ENCODE data around the gene PPTC7. TPM values are rescaled to one million over a fixed set of nuclear protein-coding genes. Genes with fewer than 3 reads are reported as not detected.
"Not testable (repeated sequence)": the region's sequence is repeated elsewhere in the genome, so short reads cannot be mapped to it uniquely, and the experiment has no call there.

PPTC7 gene
- total RNA-seq, 2 experiments from 2014 or later = 24.4 to 26.8 TPM

- Mint-ChIP-seq H3K27ac (peak overlapping the region; percentile 3), H3K27me3 (ENCODE audit: low read depth) (no peaks in the 10 kb centered on the region), H3K36me3 (ENCODE audit: low read depth) (peaks cover 26% of the 10 kb centered on the region), H3K4me3 (no peak overlapping the region), H3K9me3 (ENCODE audit: insufficient read depth) (peaks cover 7% of the 10 kb centered on the region), H3K4me1 (ENCODE audit: low read depth) (peaks cover 35% of the 10 kb centered on the region)
- ATAC-seq = no peak
- POLR2A ChIA-PET = interaction anchor here (1.3 kb wide), 1 partner anchor 15 kb away, joined by 4 read pairs; no protein-coding TSS in a partner anchor
- no peak for DNase-seq
- CTCF ChIA-PET = interaction anchor here (0.9 to 3.4 kb wide), 4 partner anchors 9 to 110 kb away, joined by 3 to 29 read pairs (median 10); partner anchors contain the start of gene ARPC3
Measured at GRCh38 chr12:110560946-110561345, 22.2 kb downstream of the PPTC7 start.

- ChIA-PET CTCF (interaction anchor here (0.9 to 2.9 kb wide), 5 partner anchors 9 to 110 kb away, joined by 3 to 14 read pairs (median 3); partner anchors contain the start of gene ARPC3), POLR2A (no interaction called here)
- Mint-ChIP-seq H3K4me1 (ENCODE audit: low read depth) (peaks cover 39% of the 10 kb centered on the region), H3K27ac (no peak overlapping the region), H3K9me3 (ENCODE audit: insufficient read depth) (peaks cover 7% of the 10 kb centered on the region), H3K27me3 (ENCODE audit: low read depth) (no peaks in the 10 kb centered on the region), H3K4me3 (no peak overlapping the region), H3K36me3 (ENCODE audit: low read depth) (peaks cover 26% of the 10 kb centered on the region)
- DNase-seq = no peak
- ATAC-seq = no peak
Measured at GRCh38 chr12:110560048-110560447, 23.1 kb downstream of the PPTC7 start.

- not testable (repeated sequence) for H3K4me3 Mint-ChIP-seq
- H3K4me1 Mint-ChIP-seq (ENCODE audit: low read depth) = peaks cover 35% of the 10 kb centered on the region
- CTCF ChIA-PET = interaction anchor here (2.0 to 2.9 kb wide), 2 partner anchors 42 to 43 kb away, joined by 6 to 14 read pairs; no protein-coding TSS in a partner anchor
Measured at GRCh38 chr12:110558945-110559344, 24.2 kb downstream of the PPTC7 start.

GRCh38 chr12:110557300-110557699 lies 25.8 kb downstream of the PPTC7 start:
- Mint-ChIP-seq H3K4me1 (ENCODE audit: low read depth) (peaks cover 28% of the 10 kb centered on the region), H3K27ac (no peak overlapping the region), H3K36me3 (ENCODE audit: low read depth) (peaks cover 26% of the 10 kb centered on the region), H3K4me3 (no peak overlapping the region), H3K27me3 (ENCODE audit: low read depth) (no peaks in the 10 kb centered on the region), H3K9me3 (ENCODE audit: insufficient read depth) (peaks cover 7% of the 10 kb centered on the region)
- ChIA-PET POLR2A (interaction anchor here (0.7 to 1.3 kb wide), 2 partner anchors 28 to 522 kb away, joined by 3 to 6 read pairs; no protein-coding TSS in a partner anchor), CTCF (interaction anchor here (1.5 to 1.8 kb wide), 3 partner anchors 42 to 107 kb away, joined by 5 to 6 read pairs (median 5); partner anchors contain the start of gene ARPC3)
- ATAC-seq (no peak), DNase-seq (no peak)

More at GRCh38 chr12:110558945-110559344, 24.2 kb downstream of the PPTC7 start:
- H3K27ac Mint-ChIP-seq; H3K27me3 Mint-ChIP-seq (ENCODE audit: low read depth); DNase-seq; ATAC-seq; H3K9me3 Mint-ChIP-seq (ENCODE audit: insufficient read depth): not testable (repeated sequence)
- H3K36me3 Mint-ChIP-seq (ENCODE audit: low read depth) = peaks cover 26% of the 10 kb centered on the region
- POLR2A ChIA-PET = interaction anchor here (1.0 kb wide), 1 partner anchor 20 kb away, joined by 3 read pairs; no protein-coding TSS in a partner anchor

GRCh38 chr12:110556705-110557104 lies 26.4 kb downstream of the PPTC7 start:
- H3K27me3 Mint-ChIP-seq (ENCODE audit: low read depth) = no peaks in the 10 kb centered on the region
- peaks cover 26% of the 10 kb centered on the region for H3K4me1 Mint-ChIP-seq (ENCODE audit: low read depth)
- no peak for DNase-seq
- peaks cover 27% of the 10 kb centered on the region for H3K36me3 Mint-ChIP-seq (ENCODE audit: low read depth)
- no peak for ATAC-seq
- no peak overlapping the region for H3K27ac Mint-ChIP-seq
- H3K4me3 Mint-ChIP-seq = no peak overlapping the region
- ChIA-PET CTCF (interaction anchor here (1.5 to 1.8 kb wide), 3 partner anchors 43 to 106 kb away, joined by 5 to 6 read pairs (median 5); partner anchors contain the start of gene ARPC3), POLR2A (interaction anchor here (0.7 to 1.3 kb wide), 2 partner anchors 29 to 523 kb away, joined by 3 to 6 read pairs; no protein-coding TSS in a partner anchor)
- peaks cover 7% of the 10 kb centered on the region for H3K9me3 Mint-ChIP-seq (ENCODE audit: insufficient read depth)

- H3K36me3 Mint-ChIP-seq (ENCODE audit: low read depth) = peaks cover 33% of the 10 kb centered on the region
- no peak for ATAC-seq
- H3K4me1 Mint-ChIP-seq (ENCODE audit: low read depth) = peaks cover 20% of the 10 kb centered on the region
- H3K27me3 Mint-ChIP-seq (ENCODE audit: low read depth) = no peaks in the 10 kb centered on the region
- no peak overlapping the region for H3K27ac Mint-ChIP-seq
- no peak overlapping the region for H3K4me3 Mint-ChIP-seq
- H3K9me3 Mint-ChIP-seq (ENCODE audit: insufficient read depth) = peaks cover 7% of the 10 kb centered on the region
- no peak for DNase-seq
- POLR2A ChIA-PET = interaction anchor here (1.3 kb wide), 1 partner anchor 30 kb away, joined by 6 read pairs; no protein-coding TSS in a partner anchor
- CTCF ChIA-PET = interaction anchor here (1.5 to 10.1 kb wide), 5 partner anchors 30 to 105 kb away, joined by 5 to 259 read pairs (median 6); partner anchors contain the start of gene ARPC3
Measured at GRCh38 chr12:110555577-110556406, 27.3 kb downstream of the PPTC7 start.

GRCh38 chr12:110554184-110554583 lies 28.9 kb downstream of the PPTC7 start:
- ATAC-seq (no peak), DNase-seq (no peak)
- POLR2A ChIA-PET = no interaction called here
- Mint-ChIP-seq H3K36me3 (ENCODE audit: low read depth) (peaks cover 35% of the 10 kb centered on the region), H3K27ac (peak overlapping the region; percentile 34), H3K27me3 (ENCODE audit: low read depth) (no peaks in the 10 kb centered on the region), H3K4me1 (ENCODE audit: low read depth) (peaks cover 20% of the 10 kb centered on the region), H3K9me3 (ENCODE audit: insufficient read depth) (peaks cover 7% of the 10 kb centered on the region), H3K4me3 (no peak overlapping the region)
- CTCF ChIA-PET = interaction anchor here (1.0 to 10.1 kb wide), 8 partner anchors 13 to 104 kb away, joined by 4 to 259 read pairs (median 22); partner anchors contain the start of gene ARPC3

- DNase-seq (no peak), ATAC-seq (no peak)
- H3K4me3 Mint-ChIP-seq = no peak overlapping the region
- peaks cover 25% of the 10 kb centered on the region for H3K4me1 Mint-ChIP-seq (ENCODE audit: low read depth)
- H3K36me3 Mint-ChIP-seq (ENCODE audit: low read depth) = peaks cover 30% of the 10 kb centered on the region
- POLR2A ChIA-PET = no interaction called here
- no peak overlapping the region for H3K27ac Mint-ChIP-seq
- H3K9me3 Mint-ChIP-seq (ENCODE audit: insufficient read depth) = no peaks in the 10 kb centered on the region
- no peaks in the 10 kb centered on the region for H3K27me3 Mint-ChIP-seq (ENCODE audit: low read depth)
- CTCF ChIA-PET = interaction anchor here (0.9 to 10.1 kb wide), 12 partner anchors 8 to 101 kb away, joined by 3 to 259 read pairs (median 12); partner anchors contain the start of gene ARPC3
Measured at GRCh38 chr12:110550981-110551380, 32.1 kb downstream of the PPTC7 start.

- ChIA-PET POLR2A (interaction anchor here (0.6 to 1.2 kb wide), 2 partner anchors 36 to 47 kb away, joined by 3 read pairs; partner anchors contain the start of gene RAD9B), CTCF (interaction anchor here (0.7 to 10.1 kb wide), 6 partner anchors 14 to 88 kb away, joined by 3 to 259 read pairs (median 4); partner anchors contain the start of genes FAM216A and GPN3)
- Mint-ChIP-seq H3K4me3 (no peak overlapping the region), H3K36me3 (ENCODE audit: low read depth) (peaks cover 37% of the 10 kb centered on the region), H3K4me1 (ENCODE audit: low read depth) (peaks cover 16% of the 10 kb centered on the region), H3K9me3 (ENCODE audit: insufficient read depth) (no peaks in the 10 kb centered on the region), H3K27me3 (ENCODE audit: low read depth) (no peaks in the 10 kb centered on the region), H3K27ac (no peak overlapping the region)
- ATAC-seq = no peak
- no peak for DNase-seq
Measured at GRCh38 chr12:110549716-110550115, 33.4 kb downstream of the PPTC7 start.

GRCh38 chr12:110548678-110549077 lies 34.4 kb downstream of the PPTC7 start:
- Mint-ChIP-seq H3K27me3 (ENCODE audit: low read depth) (no peaks in the 10 kb centered on the region), H3K4me1 (ENCODE audit: low read depth) (peaks cover 18% of the 10 kb centered on the region), H3K9me3 (ENCODE audit: insufficient read depth) (no peaks in the 10 kb centered on the region), H3K27ac (no peak overlapping the region), H3K4me3 (no peak overlapping the region), H3K36me3 (ENCODE audit: low read depth) (peaks cover 41% of the 10 kb centered on the region)
- ChIA-PET CTCF (interaction anchor here (0.8 to 10.1 kb wide), 5 partner anchors 15 to 81 kb away, joined by 3 to 259 read pairs (median 4); partner anchors contain the start of genes FAM216A and GPN3), POLR2A (interaction anchor here (0.6 to 1.2 kb wide), 2 partner anchors 26 to 46 kb away, joined by 3 to 6 read pairs; partner anchors contain the start of gene RAD9B)
- ATAC-seq (no peak), DNase-seq (no peak)

- Mint-ChIP-seq H3K27me3 (ENCODE audit: low read depth) (no peaks in the 10 kb centered on the region), H3K27ac (no peak overlapping the region), H3K9me3 (ENCODE audit: insufficient read depth) (no peaks in the 10 kb centered on the region), H3K4me1 (ENCODE audit: low read depth) (peaks cover 28% of the 10 kb centered on the region), H3K4me3 (no peak overlapping the region), H3K36me3 (ENCODE audit: low read depth) (peaks cover 55% of the 10 kb centered on the region)
- no peak for DNase-seq
- ChIA-PET POLR2A (no interaction called here), CTCF (interaction anchor here (10.1 kb wide), 1 partner anchor 52 kb away, joined by 259 read pairs; no protein-coding TSS in a partner anchor)
- no peak for ATAC-seq
Measured at GRCh38 chr12:110547090-110547489, 36.0 kb downstream of the PPTC7 start.

Data from activated CD8-positive, alpha-beta T cell treated with anti-CD3 and anti-CD28 coated beads, Interleukin-2, amount 10 ng/mL, durations not matched to agents 7 days and 5 days (primary cell).